B cell (primary cell): Measurements from ENCODE around the gene BTN2A1. TPM values are rescaled to one million over a fixed set of nuclear protein-coding genes. Genes with fewer than 3 reads are reported as not detected.

ENCODE experiments used
- ATAC-seq: fragments of 200-7000 bp; cut with Tn5 transposase; one replicate; pipeline ENCODE4 v1.10.0; 2021; ENCODE audit warnings: low read depth, mild to moderate bottlenecking, moderate number of reproducible peaks, moderate library complexity
- CTCF ChIA-PET: fragments of 350-600 bp; sonication (Branson Sonifier 250); formaldehyde crosslinking; loops from one replicate; lab custom pipeline; 2021; ENCODE audit warnings: antibody characterized with exemption, inconsistent platforms; lab: Charles Lee
- POLR2A ChIA-PET: fragments of 350-600 bp; sonication (Branson Sonifier 250); formaldehyde crosslinking; loops from one replicate; lab custom pipeline; 2021; ENCODE audit warnings: antibody characterized with exemption; lab: Charles Lee
- DNase-seq: peaks from one replicate; pipeline ENCODE4 v3.0.0; 2013
- H2AFZ ChIP-seq: 2 replicates; pipeline ENCODE4 v1.6.1; 2012; ENCODE audit warnings: mild to moderate bottlenecking, low read depth, low read length; ENCODE audit not compliant: insufficient read depth, poor library complexity, severe bottlenecking
- H3K27ac ChIP-seq, 2 donors: 1 replicate in 1 of 2; 2 replicates in 1 of 2; pipeline ENCODE4 v1.5.1; 2012 to 2013; ENCODE audit warnings: low read length in 2 of 2, mild to moderate bottlenecking in 2 of 2, moderate library complexity in 1 of 2
- H3K27me3 ChIP-seq, 4 experiments: fragments of 200-600 bp in 1 of 4; sonication (generic) in 1 of 4; replicated peaks in 1 of 4; 1 replicate in 2 of 4; 2 replicates in 2 of 4; pipeline versions ENCODE4 v1.6.1 to v1.7.0; 2013 to 2016; ENCODE audit warnings: low read length in 3 of 4, mild to moderate bottlenecking in 2 of 4, mixed read lengths in 1 of 4, moderate library complexity in 1 of 4; ENCODE audit not compliant: insufficient read depth in 4 of 4, control insufficient read depth in 3 of 4; ENCODE audit errors: control extremely low read depth in 1 of 4
- H3K36me3 ChIP-seq, 2 experiments: replicated peaks in 1 of 2; 1 replicate in 1 of 2; 2 replicates in 1 of 2; pipeline versions ENCODE4 v1.6.1 to v1.7.1; 2013; ENCODE audit warnings: low read length in 1 of 2; ENCODE audit not compliant: insufficient read depth in 2 of 2, control insufficient read depth in 1 of 2; ENCODE audit errors: control extremely low read depth in 1 of 2, extremely low read depth in 1 of 2
- H3K4me1 ChIP-seq, 2 donors: fragments of 200-600 bp in 1 of 2; sonication (generic) in 1 of 2; 1 replicate in 1 of 2; 2 replicates in 1 of 2; pipeline versions ENCODE4 v1.5.1 to v1.6.1; 2013 to 2017; ENCODE audit warnings: low read length in 2 of 2; ENCODE audit not compliant: control insufficient read depth in 2 of 2, insufficient read depth in 2 of 2
- H3K4me2 ChIP-seq: replicated peaks from 2 replicates; pipeline ENCODE3; 2012; ENCODE audit warnings: mild to moderate bottlenecking, low read depth, low read length; ENCODE audit not compliant: poor library complexity, severe bottlenecking
- H3K4me3 ChIP-seq, 5 experiments: fragments of 200-600 bp in 1 of 5; sonication (generic) in 1 of 5; 1 replicate in 3 of 5; 2 replicates in 2 of 5; pipeline versions ENCODE4 v1.5.1 to v1.7.0; 2011 to 2016; ENCODE audit warnings: low read length in 4 of 5, mild to moderate bottlenecking in 4 of 5, low read depth in 2 of 5, control low read depth in 1 of 5, moderate library complexity in 1 of 5; ENCODE audit not compliant: insufficient read depth in 1 of 5; ENCODE audit errors: control extremely low read depth in 1 of 5, extremely low read depth in 1 of 5
- H3K79me2 ChIP-seq: fragments of 200-600 bp; sonication (generic); one replicate; pipeline ENCODE4 v1.6.0; 2016; ENCODE audit warnings: low read length; ENCODE audit not compliant: control insufficient read depth, insufficient read depth
- H3K9ac ChIP-seq: fragments of 200-600 bp; sonication (generic); 2 replicates; pipeline ENCODE4 v1.6.1; 2017; ENCODE audit warnings: mild to moderate bottlenecking, low read length, moderate library complexity
- H3K9me3 ChIP-seq, 3 donors: one replicate each; pipeline versions ENCODE4 v1.6.1 to v1.7.1; 2013; ENCODE audit warnings: low read length in 2 of 3; ENCODE audit not compliant: control insufficient read depth in 2 of 3, insufficient read depth in 1 of 3; ENCODE audit errors: control extremely low read depth in 1 of 3
- H4K20me1 ChIP-seq: 2 replicates; pipeline ENCODE4 v1.6.0; 2012; ENCODE audit warnings: mild to moderate bottlenecking, low read length; ENCODE audit not compliant: insufficient read depth, control insufficient read depth, poor library complexity, severe bottlenecking
- H3K27ac Mint-ChIP-seq: one replicate; pipeline ENCODE4 v1.8.0; 2021; ENCODE audit warnings: mixed read lengths
- H3K27me3 Mint-ChIP-seq: one replicate; pipeline ENCODE4 v1.8.0; 2021; ENCODE audit warnings: mixed read lengths
- H3K4me1 Mint-ChIP-seq: one replicate; pipeline ENCODE4 v1.8.0; 2021; ENCODE audit warnings: mixed read lengths
- H3K4me3 Mint-ChIP-seq: one replicate; pipeline ENCODE4 v1.8.0; 2021; ENCODE audit warnings: mixed read lengths
- H3K9me3 Mint-ChIP-seq: one replicate; pipeline ENCODE4 v1.8.0; 2022; ENCODE audit warnings: mixed read lengths; ENCODE audit not compliant: insufficient read depth
- CTCF ChIP-seq: fragments of 200-600 bp; IDR thresholded peaks from one replicate; pipeline ENCODE4 v1.8.0; 2022; ENCODE audit warnings: antibody characterized with exemption, mild to moderate bottlenecking
- EZH2 ChIP-seq: IDR thresholded peaks from 2 replicates; pipeline ENCODE4 v1.6.1; 2012; ENCODE audit warnings: borderline replicate concordance, low read depth, mild to moderate bottlenecking, moderate library complexity, low read length; ENCODE audit not compliant: insufficient read depth, poor library complexity, severe bottlenecking
- WGBS: methylation state at CpG from one replicate; pipeline ENCODE4 v1.1.5; 2013; ENCODE audit warnings: missing lambda C conversion rate; ENCODE audit not compliant: insufficient coverage; 5-methylcytosine and 5-hydroxymethylcytosine counted together
- intact Hi-C: fragments of 100-400 bp; cut with micrococcal nuclease; formaldehyde crosslinking; loops from one replicate; pipeline ENCODE4 v1.10.0; 2022
- polyA plus RNA-seq: library from polyadenylated mRNA; depleted of rRNA; stranded (reverse); fragments of >200 nt; gene quantifications from 2 replicates; pipeline ENCODE4 v1.2.3, GENCODE V29; 2012
- total RNA-seq, 2 donors: library from RNA; stranded (reverse); fragments of 120-200 nt in 1 of 2; gene quantifications; 1 replicate in 1 of 2; 2 replicates in 1 of 2; pipeline versions ENCODE4 v1.2.3 to v1.2.4, GENCODE V29; 2013 to 2022

BTN2A1 gene
- total and polyA plus RNA-seq, 2 donors (not counting 1 experiment from before 2014, with no cell fraction given): 55.1 to 69.6 TPM

GRCh38 chr6:26454631-26455030 lies 3.1 kb upstream of the BTN2A1 start:
- ATAC-seq (no peak), DNase-seq (no peak)
- Histone ChIP-seq H3K4me3 (no peak overlapping the region), H3K4me1 (peaks cover 14 to 21% of the 10 kb centered on the region in 2 donors), H3K9me3 (no peaks in the 10 kb centered on the region), H4K20me1 (peaks cover 2% of the 10 kb centered on the region), H3K9ac (no peak overlapping the region), H3K27me3 (no peaks in the 10 kb centered on the region), H3K27ac (no peak overlapping the region), H3K36me3 (peaks cover 0 to 30% of the 10 kb centered on the region in 2 experiments), H2AFZ (no peak overlapping the region), H3K4me2 (no peak overlapping the region), H3K79me2 (peaks cover 19% of the 10 kb centered on the region)
- no peaks in the 10 kb centered on the region for H3K27me3 Mint-ChIP-seq
- WGBS: no CpG with 5 or more reads among the region's 1 CpG
- ChIA-PET POLR2A (interaction anchor here (0.7 kb wide), 2 partner anchors 37 to 81 kb away, joined by 3 read pairs; no protein-coding TSS in a partner anchor), CTCF (interaction anchor here (1.3 kb wide), 1 partner anchor 34 kb away, joined by 5 read pairs; no protein-coding TSS in a partner anchor)
- intact Hi-C loops: loop anchor here (5.0 kb wide), 3 partner anchors 32 to 83 kb away; partner anchors contain the start of gene HMGN4
- peaks cover 45% of the 10 kb centered on the region for H3K4me1 Mint-ChIP-seq
- no peak overlapping the region for H3K27ac Mint-ChIP-seq
- H3K9me3 Mint-ChIP-seq: no peaks in the 10 kb centered on the region
- TF ChIP-seq CTCF: no peak
- no peak for TF ChIP-seq EZH2
- no peak overlapping the region for H3K4me3 Mint-ChIP-seq

DNA sequence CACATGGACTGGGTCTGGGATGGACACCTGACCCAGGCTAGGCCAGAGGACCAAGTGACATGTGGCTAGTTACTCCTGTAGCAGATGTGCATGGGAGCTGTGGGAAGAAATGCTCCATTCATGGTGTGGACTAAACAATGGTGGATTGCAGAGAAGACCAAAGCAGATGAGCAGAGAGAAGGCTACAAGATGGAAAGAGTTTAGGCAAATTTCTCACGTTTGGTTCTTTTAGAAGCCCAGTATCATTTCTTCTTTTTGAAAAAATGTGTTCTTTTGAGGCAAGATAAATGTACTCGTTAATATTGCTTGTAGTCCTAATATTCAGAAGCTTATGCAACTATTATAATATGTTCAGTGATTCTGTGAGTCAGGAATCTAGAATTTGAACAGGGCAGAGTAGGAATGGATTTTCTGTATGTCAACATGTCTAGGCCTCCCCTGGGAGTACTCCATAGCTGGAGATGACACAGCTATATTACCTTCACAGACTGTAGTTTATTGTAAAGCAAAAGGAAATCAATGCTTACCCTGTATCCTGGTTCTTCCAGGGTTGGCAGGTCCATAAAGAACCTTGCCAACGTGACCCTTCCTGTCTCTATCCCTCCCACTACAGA lies 2.3 kb upstream of the BTN2A1 start:
- H3K4me2 ChIP-seq: no peak overlapping the region
- DNase-seq: no peak
- peaks cover 22 to 29% of the 10 kb centered on the region in 2 donors for H3K4me1 ChIP-seq
- H3K9me3 Mint-ChIP-seq: no peaks in the 10 kb centered on the region
- no peak overlapping the region for H3K27ac ChIP-seq
- H3K79me2 ChIP-seq: peaks cover 28% of the 10 kb centered on the region
- no peaks in the 10 kb centered on the region for H3K27me3 ChIP-seq
- intact Hi-C loops: loop anchor here (5.0 kb wide), 3 partner anchors 33 to 82 kb away; partner anchors contain the start of gene HMGN4
- CTCF ChIA-PET: interaction anchor here (1.3 to 1.6 kb wide), 2 partner anchors 9 to 110 kb away, joined by 4 to 6 read pairs; no protein-coding TSS in a partner anchor
- H3K9ac ChIP-seq: no peak overlapping the region
- ATAC-seq: no peak
- H4K20me1 ChIP-seq: peaks cover 5% of the 10 kb centered on the region
- H3K9me3 ChIP-seq: no peaks in the 10 kb centered on the region
- H3K4me1 Mint-ChIP-seq: peaks cover 54% of the 10 kb centered on the region
- H3K36me3 ChIP-seq: peaks cover 0 to 30% of the 10 kb centered on the region in 2 experiments
- H3K4me3 ChIP-seq: no peak overlapping the region
- no peaks in the 10 kb centered on the region for H3K27me3 Mint-ChIP-seq
- TF ChIP-seq EZH2: no peak
- TF ChIP-seq CTCF: no peak
- 0% methylated on average over 1 of the region's 3 CpGs for WGBS
- no peak overlapping the region for H3K4me3 Mint-ChIP-seq
- POLR2A ChIA-PET: no interaction called here
- no peak overlapping the region for H3K27ac Mint-ChIP-seq
- no peak overlapping the region for H2AFZ ChIP-seq
